ENCODE measurements around the gene TREM2.
"Not testable (repeated sequence)": the region's sequence is repeated elsewhere in the genome, so short reads cannot be mapped to it uniquely, and the experiment has no call there.

Gene TREM2

DNA sequence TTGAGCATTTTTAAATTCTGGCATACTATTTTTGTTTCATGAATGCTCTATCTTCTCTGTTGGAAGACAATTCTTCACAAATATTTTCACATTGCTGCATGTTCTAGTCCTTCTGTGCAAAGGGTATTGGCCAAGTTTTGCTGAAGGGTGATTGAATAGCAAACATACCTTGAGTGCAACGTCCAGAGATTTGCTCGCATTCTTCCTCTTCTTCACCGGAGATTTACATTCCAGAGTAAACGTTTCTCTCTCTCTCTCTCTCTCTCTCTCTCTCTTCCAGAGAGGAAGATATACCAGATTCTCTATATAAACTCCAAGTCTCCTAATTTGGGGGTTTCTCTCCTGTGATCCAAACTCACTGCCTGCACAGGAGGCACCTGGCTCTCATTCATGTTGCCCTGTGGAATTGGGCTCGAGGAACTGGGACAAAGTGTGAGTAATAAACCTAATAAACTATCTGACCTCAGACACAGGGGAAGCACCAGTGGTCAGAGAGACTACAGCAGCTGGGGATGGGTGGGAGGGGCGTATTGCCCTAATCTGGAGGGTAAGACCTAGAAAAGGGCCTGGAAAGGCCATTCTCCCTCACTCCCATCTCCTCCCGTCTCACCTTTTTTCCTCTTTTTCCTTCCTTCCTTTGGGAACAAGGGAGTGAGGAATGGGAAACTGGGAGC lies 7.6 kb downstream of the TREM2 start:
- Mint-ChIP-seq H3K27ac (no peak overlapping the region), H3K36me3 (peaks cover 5% of the 10 kb centered on the region), H3K27me3 (peaks cover 20% of the 10 kb centered on the region), H3K4me1 (peaks cover 2% of the 10 kb centered on the region), H3K4me3 (no peak overlapping the region), H3K9me3 (no peaks in the 10 kb centered on the region)
- ATAC-seq (ENCODE audit: low read depth), result no peak
- DNase-seq (ENCODE audit: low spot score in 2 of 2), result no peak

GRCh38 chr6:41153992-41154625 lies 8.8 kb downstream of the TREM2 start, which contains the start of gene TREML1:
Gene TREML1, minus strand, starts transcription at chr6:41154347. Its CDS starts 59 bp downstream, at chr6:41154288.
- Mint-ChIP-seq H3K36me3 (peaks cover 11% of the 10 kb centered on the region), H3K27ac (no peak within 1 kb of the TSS), H3K4me1 (peaks cover 2% of the 10 kb centered on the region), H3K27me3 (peaks cover 14% of the 10 kb centered on the region), H3K4me3 (no peak within 1 kb of the TSS), H3K9me3 (no peaks in the 10 kb centered on the region)
- DNase-seq (ENCODE audit: low spot score in 2 of 2) (no peak), ATAC-seq (ENCODE audit: low read depth) (no peak)

GRCh38 chr6:41153451-41153850 lies 9.5 kb downstream of the TREM2 start:
- ATAC-seq (ENCODE audit: low read depth), result no peak

DNA sequence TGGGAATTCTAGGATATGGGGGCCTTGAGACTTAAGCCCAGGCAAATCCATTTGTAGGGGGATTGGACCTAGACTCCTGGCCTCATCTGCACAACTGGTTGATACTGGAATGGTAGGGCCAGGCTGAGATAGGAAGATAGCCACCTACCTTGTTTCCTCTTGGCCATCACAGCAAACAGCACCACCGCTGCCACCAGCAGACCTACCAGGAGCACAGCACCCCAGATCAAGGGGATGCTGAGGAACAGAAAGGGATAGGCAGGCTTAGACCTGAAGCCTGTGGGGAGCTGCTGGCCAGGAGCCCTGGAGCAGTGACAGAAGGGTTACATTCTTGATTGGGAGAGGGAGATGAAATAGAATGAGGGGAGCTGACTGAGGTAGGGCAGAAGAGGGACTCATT lies 12.2 kb downstream of the TREM2 start:
- Mint-ChIP-seq H3K4me3 (no peak overlapping the region), H3K27me3 (peaks cover 2% of the 10 kb centered on the region), H3K36me3 (peaks cover 26% of the 10 kb centered on the region), H3K27ac (no peak overlapping the region), H3K9me3 (no peaks in the 10 kb centered on the region), H3K4me1 (peaks cover 2% of the 10 kb centered on the region)
- ATAC-seq (ENCODE audit: low read depth) (no peak), DNase-seq (ENCODE audit: low spot score in 2 of 2) (no peak)

More at GRCh38 chr6:41153451-41153850, 9.5 kb downstream of the TREM2 start:
- DNase-seq (ENCODE audit: low spot score in 2 of 2), result no peak
- Mint-ChIP-seq H3K36me3 (peaks cover 17% of the 10 kb centered on the region), H3K4me3 (no peak overlapping the region), H3K27ac (no peak overlapping the region), H3K9me3 (no peaks in the 10 kb centered on the region), H3K4me1 (peaks cover 2% of the 10 kb centered on the region), H3K27me3 (peaks cover 10% of the 10 kb centered on the region)

- DNase-seq (ENCODE audit: low spot score in 2 of 2), result no peak
- ATAC-seq (ENCODE audit: low read depth), result no peak
- Mint-ChIP-seq H3K4me3 (no peak overlapping the region), H3K4me1 (no peaks in the 10 kb centered on the region), H3K27me3 (no peaks in the 10 kb centered on the region), H3K9me3 (peaks cover 1% of the 10 kb centered on the region), H3K27ac (no peak overlapping the region), H3K36me3 (peaks cover 31% of the 10 kb centered on the region)
Measured at GRCh38 chr6:41147917-41148316, 15.0 kb downstream of the TREM2 start.

GRCh38 chr6:41136911-41137310 lies 26.0 kb downstream of the TREM2 start:
- no peak overlapping the region for H3K4me3 Mint-ChIP-seq
- H3K4me1 Mint-ChIP-seq, result no peaks in the 10 kb centered on the region
- peaks cover 21% of the 10 kb centered on the region for H3K36me3 Mint-ChIP-seq

DNA sequence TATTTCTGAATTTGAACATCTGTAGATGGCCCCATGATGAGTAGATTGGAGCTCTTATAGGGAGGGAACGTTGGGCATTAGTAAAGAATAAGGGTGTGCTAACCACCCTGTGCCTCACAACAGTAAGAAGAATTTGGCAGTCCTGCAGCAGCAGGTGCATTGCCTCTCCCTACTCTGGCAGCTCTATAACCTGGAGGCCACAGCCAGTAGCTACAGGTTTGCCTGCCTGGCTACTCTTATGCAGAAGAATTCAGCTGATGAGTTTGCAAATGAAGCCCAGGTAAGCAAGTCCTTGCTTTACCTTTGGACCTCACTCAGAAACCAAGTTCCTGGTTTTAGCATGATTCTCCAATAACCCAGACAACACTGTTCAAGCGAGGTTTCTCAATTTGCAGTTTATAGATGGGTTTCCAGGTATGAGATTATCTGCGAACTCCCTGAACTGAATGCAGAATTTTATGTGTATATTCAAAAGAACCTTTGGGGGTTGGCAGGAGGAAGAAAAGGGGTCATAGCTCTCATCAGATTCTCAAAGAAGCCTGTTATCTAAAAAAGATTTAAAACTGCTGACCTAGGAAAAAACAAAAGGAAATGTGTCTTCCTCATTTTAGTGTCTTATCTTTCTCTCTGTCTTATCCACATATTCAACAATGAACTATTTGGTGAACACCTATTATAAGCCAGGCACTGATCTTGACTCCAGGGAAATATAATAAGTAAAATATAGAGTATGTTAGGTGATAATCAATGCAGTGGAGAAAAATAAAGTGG lies 27.7 kb downstream of the TREM2 start:
- no peaks in the 10 kb centered on the region for H3K27me3 Mint-ChIP-seq
- ATAC-seq (ENCODE audit: low read depth) (no peak), DNase-seq (ENCODE audit: low spot score in 2 of 2) (no peak)
- H3K4me3 Mint-ChIP-seq, result no peak overlapping the region
- H3K36me3 Mint-ChIP-seq, result peaks cover 20% of the 10 kb centered on the region
- no peak overlapping the region for H3K27ac Mint-ChIP-seq
- no peaks in the 10 kb centered on the region for H3K4me1 Mint-ChIP-seq
- no peaks in the 10 kb centered on the region for H3K9me3 Mint-ChIP-seq

More at GRCh38 chr6:41136911-41137310, 26.0 kb downstream of the TREM2 start:
- no peaks in the 10 kb centered on the region for H3K27me3 Mint-ChIP-seq
- ATAC-seq (ENCODE audit: low read depth) (no peak), DNase-seq (ENCODE audit: low spot score in 2 of 2) (no peak)
- H3K27ac Mint-ChIP-seq, result no peak overlapping the region
- H3K9me3 Mint-ChIP-seq, result no peaks in the 10 kb centered on the region

GRCh38 chr6:41132254-41132653 lies 30.7 kb downstream of the TREM2 start:
- no peak for ATAC-seq (ENCODE audit: low read depth)
- Mint-ChIP-seq H3K4me1 (no peaks in the 10 kb centered on the region), H3K36me3 (peaks cover 25% of the 10 kb centered on the region), H3K4me3 (no peak overlapping the region), H3K27me3 (no peaks in the 10 kb centered on the region), H3K9me3 (no peaks in the 10 kb centered on the region), H3K27ac (no peak overlapping the region)
- no peak for DNase-seq (ENCODE audit: low spot score in 2 of 2)

DNA sequence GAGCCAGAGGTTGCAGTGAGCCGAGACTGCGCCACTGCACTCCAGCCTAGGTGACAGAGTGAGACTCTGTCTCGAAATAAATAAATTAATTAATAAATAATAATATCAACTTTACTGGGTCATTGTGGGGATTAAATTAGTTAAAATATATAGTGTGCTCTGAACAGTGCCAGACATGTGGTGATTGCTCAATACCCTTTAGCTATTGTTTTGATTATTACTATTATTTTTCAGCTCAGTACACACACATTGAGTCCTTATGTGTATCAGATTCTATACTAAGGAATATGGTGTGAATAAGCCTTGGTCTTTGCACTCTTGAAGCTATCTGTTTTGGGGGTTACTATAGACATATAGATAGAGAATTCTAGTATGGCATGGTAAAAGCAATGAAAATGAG lies 37.6 kb downstream of the TREM2 start:
- H3K4me1 Mint-ChIP-seq, result no peaks in the 10 kb centered on the region

DNA sequence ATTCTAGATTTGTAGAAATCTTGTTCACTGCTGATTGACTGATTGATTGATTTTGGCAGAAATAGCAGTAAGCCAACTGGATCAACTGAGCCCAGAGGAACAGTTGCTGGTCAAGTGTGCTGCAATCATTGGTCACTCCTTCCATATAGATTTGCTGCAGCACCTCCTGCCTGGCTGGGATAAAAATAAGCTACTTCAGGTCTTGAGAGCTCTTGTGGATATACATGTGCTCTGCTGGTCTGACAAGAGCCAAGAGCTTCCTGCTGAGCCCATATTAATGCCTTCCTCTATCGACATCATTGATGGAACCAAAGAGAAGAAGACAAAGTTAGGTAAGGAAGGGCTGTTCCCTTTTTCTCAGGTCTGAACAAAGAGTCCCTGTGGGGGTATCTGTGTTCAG lies 40.0 kb downstream of the TREM2 start:
- H3K36me3 Mint-ChIP-seq, result peaks cover 17% of the 10 kb centered on the region
- H3K4me1 Mint-ChIP-seq, result no peaks in the 10 kb centered on the region
- no peak overlapping the region for H3K4me3 Mint-ChIP-seq
- DNase-seq (ENCODE audit: low spot score in 2 of 2), result no peak
- H3K27ac Mint-ChIP-seq, result no peak overlapping the region
- ATAC-seq (ENCODE audit: low read depth), result no peak
- H3K27me3 Mint-ChIP-seq, result no peaks in the 10 kb centered on the region
- no peaks in the 10 kb centered on the region for H3K9me3 Mint-ChIP-seq

More for the DNA sequence above, 37.6 kb downstream of the TREM2 start:
- ATAC-seq (ENCODE audit: low read depth), result no peak
- Mint-ChIP-seq H3K27ac (no peak overlapping the region), H3K27me3 (no peaks in the 10 kb centered on the region), H3K9me3 (no peaks in the 10 kb centered on the region), H3K4me3 (no peak overlapping the region), H3K36me3 (peaks cover 16% of the 10 kb centered on the region)
- DNase-seq (ENCODE audit: low spot score in 2 of 2), result no peak

- H3K36me3 Mint-ChIP-seq, result peaks cover 16% of the 10 kb centered on the region
- no peak for DNase-seq (ENCODE audit: low spot score in 2 of 2)
Measured at GRCh38 chr6:41122373-41122772, 40.5 kb downstream of the TREM2 start.

DNA sequence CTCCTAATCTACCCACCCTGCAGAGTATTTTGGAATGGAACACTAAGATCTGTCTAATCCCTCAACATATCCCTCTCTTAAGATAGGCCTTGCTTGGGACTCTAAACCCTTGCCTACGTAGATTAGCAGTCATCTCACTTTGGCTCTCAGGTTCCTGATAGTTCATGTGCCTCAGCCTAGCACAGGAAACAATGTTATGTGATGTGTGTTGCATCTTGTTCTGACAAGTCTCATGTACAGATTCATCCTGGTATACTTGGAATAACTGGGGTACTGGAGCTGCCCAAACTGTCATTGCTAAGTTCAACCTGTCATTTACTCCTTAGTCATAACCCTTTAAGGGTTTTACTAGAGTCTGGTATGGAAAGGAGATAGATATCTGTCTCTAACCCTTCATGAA lies 42.9 kb downstream of the TREM2 start:
- Mint-ChIP-seq H3K36me3 (peaks cover 15% of the 10 kb centered on the region), H3K4me1 (no peaks in the 10 kb centered on the region), H3K4me3 (no peak overlapping the region), H3K9me3 (no peaks in the 10 kb centered on the region), H3K27me3 (no peaks in the 10 kb centered on the region), H3K27ac (no peak overlapping the region)
- DNase-seq (ENCODE audit: low spot score in 2 of 2) (no peak), ATAC-seq (ENCODE audit: low read depth) (no peak)

More at GRCh38 chr6:41122373-41122772, 40.5 kb downstream of the TREM2 start:
- H3K9me3 Mint-ChIP-seq, result no peaks in the 10 kb centered on the region
- no peak overlapping the region for H3K4me3 Mint-ChIP-seq
- H3K4me1 Mint-ChIP-seq, result no peaks in the 10 kb centered on the region
- no peak for ATAC-seq (ENCODE audit: low read depth)
- no peaks in the 10 kb centered on the region for H3K27me3 Mint-ChIP-seq
- H3K27ac Mint-ChIP-seq, result no peak overlapping the region

- H3K4me3 Mint-ChIP-seq, result no peak overlapping the region
- no peaks in the 10 kb centered on the region for H3K27me3 Mint-ChIP-seq
- ATAC-seq (ENCODE audit: low read depth) (no peak), DNase-seq (ENCODE audit: low spot score in 2 of 2) (no peak)
- no peaks in the 10 kb centered on the region for H3K4me1 Mint-ChIP-seq
- H3K27ac Mint-ChIP-seq, result no peak overlapping the region
- peaks cover 17% of the 10 kb centered on the region for H3K36me3 Mint-ChIP-seq
- H3K9me3 Mint-ChIP-seq, result no peaks in the 10 kb centered on the region
Measured at GRCh38 chr6:41119508-41119907, 43.4 kb downstream of the TREM2 start.

DNA sequence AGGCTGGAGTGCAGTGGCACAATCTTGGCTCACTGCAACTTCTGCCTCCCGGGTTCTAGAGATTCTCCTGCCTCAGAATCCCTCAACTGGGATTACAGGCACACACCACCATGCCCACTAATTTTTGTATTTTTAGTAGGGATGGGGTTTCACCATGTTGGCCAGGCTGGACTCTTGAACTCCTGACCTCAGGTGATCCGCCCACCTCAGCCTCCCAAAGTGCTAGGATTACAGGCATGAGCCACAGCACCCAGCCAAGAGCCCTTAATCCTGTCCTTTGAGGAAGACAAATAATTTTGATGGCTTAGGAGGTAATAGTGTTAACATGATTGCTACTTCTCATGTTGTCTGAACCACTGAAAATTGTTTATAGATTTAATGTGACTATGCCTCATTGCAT lies 47.9 kb downstream of the TREM2 start:
- ATAC-seq (ENCODE audit: low read depth); H3K9me3 Mint-ChIP-seq; H3K27me3 Mint-ChIP-seq; H3K4me3 Mint-ChIP-seq; H3K4me1 Mint-ChIP-seq; H3K36me3 Mint-ChIP-seq; DNase-seq (ENCODE audit: low spot score in 2 of 2); H3K27ac Mint-ChIP-seq: not testable (repeated sequence)
